ENCODE data around the gene RAD1.
"Not testable (repeated sequence)": the region's sequence is repeated elsewhere in the genome, so short reads cannot be mapped to it uniquely, and the experiment has no call there.

The RAD1 gene

DNA sequence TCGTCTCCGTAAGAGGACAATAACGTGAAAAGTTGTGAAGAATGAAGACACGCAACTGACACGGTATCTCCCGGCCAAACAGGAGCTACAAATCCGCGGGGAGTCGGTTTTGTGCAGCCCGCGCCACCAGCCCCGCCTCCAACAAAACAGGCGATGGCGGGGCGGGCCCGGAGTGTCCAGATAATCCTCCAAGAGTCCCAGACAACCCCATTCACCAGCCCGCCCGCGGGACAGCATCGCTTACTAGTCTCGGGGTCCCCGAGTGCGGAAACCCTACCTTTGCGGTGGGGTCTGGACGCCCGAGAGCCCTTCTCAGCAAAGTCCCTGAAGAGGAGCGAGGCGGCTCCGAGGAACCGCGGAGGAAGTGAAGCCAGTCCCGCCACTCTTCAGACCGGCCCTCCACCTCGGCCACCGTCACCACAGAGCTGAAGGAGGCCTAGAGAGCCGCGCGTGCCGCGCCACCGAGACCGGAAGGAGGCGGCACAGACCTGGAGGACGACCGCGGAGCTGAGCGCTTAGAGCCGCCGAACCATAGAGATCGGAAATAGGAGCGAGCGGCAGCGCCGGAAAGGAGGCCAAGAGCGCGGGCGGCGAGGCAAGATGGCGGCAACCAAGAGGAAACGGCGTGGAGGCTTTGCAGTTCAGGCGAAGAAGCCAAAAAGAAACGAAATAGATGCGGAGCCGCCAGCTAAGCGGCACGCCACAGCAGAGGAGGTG lies at the start of gene RAD1, which contains the start of gene BRIX1:
Gene RAD1, minus strand, starts transcription at position 366 of the 717 bp plus-strand sequence. CDS start 612 bp downstream, outside the sequence.
Gene BRIX1, plus strand, starts transcription at position 573 of the 717 bp plus-strand sequence. Its CDS starts 28 bp downstream, at position 601.
- peak; percentile 94 for DNase-seq

DNA sequence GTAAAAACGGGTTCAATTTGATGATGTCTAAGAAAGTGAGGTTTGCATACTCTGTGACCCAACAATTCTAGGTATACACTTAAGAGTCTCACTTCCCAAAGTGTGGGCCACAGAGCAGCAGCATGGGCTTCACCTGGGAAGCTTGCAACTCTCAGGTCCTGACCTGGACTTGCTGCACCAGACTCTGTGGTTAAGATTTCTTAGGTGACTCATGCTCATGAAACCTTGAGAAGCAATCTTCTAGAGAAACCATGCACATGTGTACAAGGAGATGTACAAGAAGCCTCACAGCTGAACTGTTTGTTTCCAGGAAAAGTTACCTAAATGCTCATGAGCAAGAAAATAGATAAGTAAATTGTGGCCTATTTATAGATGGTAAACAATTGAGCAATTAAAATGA lies 44.0 kb upstream of the RAD1 start:
- DNase-seq, result no peak

DNA sequence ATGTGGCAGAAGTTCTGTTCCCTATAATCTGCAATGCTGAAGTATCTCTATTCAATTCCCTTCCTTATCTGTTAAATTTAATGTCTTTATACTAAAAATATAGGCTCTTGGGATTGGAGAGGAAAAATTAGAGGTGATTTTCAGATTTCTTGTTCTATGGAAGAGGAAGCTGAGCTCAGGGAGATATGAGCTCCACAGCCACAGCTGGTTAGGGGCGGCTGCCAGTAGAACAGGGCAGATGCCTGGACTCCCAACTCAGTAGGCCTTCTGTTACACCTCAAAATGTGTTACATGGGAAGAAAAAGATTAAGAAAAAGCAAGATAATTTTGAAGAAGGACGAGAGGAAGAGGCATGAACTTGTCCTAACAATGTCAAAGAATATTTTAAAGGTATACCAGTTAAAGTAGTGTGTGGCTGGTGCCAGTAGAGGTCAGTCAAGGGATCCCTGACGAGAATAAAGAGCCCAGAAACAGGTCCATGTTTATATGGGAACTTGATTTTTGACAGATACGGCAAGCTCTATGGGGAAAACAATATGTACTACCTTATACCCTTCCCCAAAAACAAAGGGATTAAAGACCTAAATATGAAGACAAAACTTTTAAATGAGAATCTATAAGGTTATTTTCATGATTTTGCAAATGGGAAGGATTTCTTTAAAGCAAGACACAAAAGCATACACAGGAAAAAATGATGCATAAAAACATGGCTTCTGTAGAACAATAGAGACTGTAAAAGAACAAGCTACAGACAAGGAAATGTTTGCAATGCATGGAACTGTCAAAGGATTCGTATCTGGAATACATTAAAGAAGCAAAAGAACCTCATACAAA lies 42.8 kb upstream of the RAD1 start:
- DNase-seq, result no peak

- DNase-seq, result no peak
These were observed 42.0 kb upstream of the RAD1 start for GRCh38 chr5:34957321-34957720.

DNA sequence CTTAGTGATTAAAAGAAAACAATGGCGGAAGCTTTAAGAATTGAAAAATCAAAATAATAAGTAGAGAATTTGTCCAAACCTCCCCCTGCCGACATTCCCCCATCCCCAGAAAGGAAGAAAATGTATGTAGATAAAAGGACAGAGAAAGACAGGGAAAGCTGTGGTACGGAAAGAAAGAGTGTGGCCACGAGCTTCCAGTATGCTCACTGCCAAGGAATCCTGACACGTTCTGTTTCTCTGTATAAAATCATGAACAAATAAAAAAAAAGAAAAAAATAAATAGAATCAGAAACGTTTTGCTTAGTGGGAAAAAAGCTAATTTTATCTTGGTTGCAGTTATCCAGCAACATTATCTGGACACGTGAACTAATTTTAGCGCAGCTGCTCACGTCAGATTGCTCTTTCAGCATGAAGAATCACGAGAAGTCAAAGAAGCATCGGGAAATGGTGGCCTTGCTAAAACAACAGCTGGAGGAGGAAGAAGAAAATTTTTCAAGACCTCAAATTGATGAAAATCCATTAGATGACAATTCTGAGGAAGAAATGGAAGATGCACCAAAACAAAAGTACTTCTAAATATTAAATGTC lies 29.2 kb upstream of the RAD1 start:
- DNase-seq, result no peak

DNA sequence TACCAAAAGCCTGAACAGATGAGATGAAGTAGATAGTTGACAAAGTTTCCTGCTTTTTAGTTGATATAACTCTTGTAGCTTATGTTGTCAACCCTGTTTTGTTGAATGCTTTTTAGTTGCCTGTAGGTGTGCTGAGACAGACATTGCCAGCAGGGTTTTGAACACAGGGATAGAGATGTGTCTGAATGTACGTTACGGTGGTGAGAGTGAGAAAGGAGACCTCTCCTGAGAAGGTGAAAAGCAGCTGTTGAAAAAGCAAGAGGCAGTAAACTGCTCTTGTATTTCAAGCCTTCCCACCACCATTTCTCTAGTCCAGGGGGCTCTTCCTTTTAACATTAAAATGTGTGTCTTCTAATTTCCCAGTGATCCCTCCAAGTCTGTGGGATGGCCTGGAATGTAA lies 28.7 kb upstream of the RAD1 start:
- no peak for DNase-seq

- no peak for DNase-seq
These were observed 26.6 kb upstream of the RAD1 start for GRCh38 chr5:34941936-34942335.

DNA sequence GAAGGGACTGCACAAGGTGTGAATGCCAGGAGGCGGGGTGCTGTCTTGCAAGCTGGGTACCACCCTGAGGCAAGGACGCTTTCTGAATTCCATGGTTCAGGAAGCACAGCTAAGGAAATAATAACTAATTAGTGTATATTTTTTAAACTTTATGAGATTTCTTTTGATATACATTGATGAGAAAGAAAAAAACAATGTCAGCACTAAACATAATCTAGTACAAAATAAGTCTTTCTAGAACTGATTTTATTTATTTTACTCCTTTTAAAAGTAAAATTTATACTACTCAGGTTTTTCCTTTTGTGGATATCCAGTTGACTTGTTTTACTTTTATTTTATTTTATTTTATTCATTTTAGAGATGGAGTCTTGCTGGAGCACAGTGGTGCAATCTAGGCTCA lies 17.6 kb upstream of the RAD1 start:
- no peak for DNase-seq

GRCh38 chr5:34930870-34931269 lies 15.6 kb upstream of the RAD1 start:
- DNase-seq, result no peak

- no peak for DNase-seq
These were observed 15.1 kb upstream of the RAD1 start for GRCh38 chr5:34930462-34930844.

- DNase-seq, result peak; percentile 25
These were observed 14.6 kb upstream of the RAD1 start for GRCh38 chr5:34929720-34930461.

DNA sequence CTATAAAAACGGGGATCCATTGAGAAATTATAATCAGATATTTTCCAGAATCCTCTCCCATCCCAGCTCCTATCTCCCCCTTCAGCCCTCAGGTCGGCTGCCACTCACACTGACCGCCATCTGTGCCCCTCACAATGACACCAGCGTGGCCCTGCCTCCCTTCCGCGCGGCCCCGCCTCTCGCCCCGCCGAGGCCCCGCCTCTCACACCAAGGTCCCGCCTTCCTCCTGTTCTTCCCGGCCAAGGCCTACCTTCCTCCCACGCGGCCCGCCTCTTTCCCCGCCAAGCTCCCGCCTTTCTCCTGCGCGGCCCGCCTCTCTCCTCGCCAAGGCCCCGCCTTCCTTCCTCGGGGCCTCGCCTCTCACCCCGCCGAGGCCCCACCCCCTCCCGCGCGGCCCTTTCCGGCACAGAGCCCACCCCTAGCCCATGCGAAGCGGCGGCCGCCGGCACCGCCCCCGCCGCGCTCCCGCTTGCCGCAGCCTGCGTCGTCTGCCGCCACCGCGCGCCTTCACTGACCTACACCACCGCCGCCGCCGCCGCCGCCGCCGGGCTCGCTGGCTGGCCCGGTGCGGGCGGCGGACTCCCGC lies 13.9 kb upstream of the RAD1 start, which contains the start of gene DNAJC21:
Gene DNAJC21, plus strand, starts transcription at position 426 of the 586 bp plus-strand sequence. CDS start 261 bp downstream, outside the sequence.
- peak; percentile 76 for DNase-seq

DNA sequence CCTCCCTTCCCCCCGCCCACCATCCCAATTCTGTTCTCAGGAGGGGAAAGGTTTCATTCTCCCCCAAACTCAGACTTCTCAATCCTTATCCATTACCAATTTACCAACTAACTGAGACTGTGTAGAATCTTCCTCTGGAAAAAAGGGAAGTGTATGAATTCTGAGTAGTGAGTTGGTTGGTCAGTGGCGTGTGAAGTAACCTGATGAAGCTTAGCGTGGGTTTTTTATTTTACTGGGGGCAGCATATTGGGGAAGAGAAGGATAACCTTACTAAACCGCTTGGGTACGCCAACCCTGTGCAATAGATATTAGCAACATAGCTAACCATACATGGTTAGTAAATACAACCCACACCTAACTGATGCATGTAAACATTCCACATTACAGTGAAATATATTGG lies 13.0 kb upstream of the RAD1 start:
- no peak for DNase-seq

DNA sequence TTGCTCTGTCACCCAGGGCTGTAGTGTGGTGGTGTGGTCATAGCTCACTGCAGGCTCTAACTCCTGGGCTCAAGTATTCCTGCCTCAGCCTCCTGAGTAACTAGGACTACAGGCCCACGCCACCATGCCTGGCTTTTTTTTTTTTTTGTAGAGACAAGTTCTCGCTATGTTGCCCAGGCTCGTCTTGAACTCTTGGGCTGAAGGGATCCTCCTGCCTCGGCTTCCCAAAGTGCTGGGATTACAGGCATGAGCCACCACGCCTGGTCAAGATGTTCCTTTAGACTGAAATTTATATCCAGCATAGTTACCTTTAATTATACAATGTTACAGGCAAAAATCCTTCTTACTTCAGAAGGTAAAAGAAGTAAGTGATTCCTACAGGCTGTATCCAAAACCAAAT lies 12.5 kb upstream of the RAD1 start:
- no peak for DNase-seq

DNA sequence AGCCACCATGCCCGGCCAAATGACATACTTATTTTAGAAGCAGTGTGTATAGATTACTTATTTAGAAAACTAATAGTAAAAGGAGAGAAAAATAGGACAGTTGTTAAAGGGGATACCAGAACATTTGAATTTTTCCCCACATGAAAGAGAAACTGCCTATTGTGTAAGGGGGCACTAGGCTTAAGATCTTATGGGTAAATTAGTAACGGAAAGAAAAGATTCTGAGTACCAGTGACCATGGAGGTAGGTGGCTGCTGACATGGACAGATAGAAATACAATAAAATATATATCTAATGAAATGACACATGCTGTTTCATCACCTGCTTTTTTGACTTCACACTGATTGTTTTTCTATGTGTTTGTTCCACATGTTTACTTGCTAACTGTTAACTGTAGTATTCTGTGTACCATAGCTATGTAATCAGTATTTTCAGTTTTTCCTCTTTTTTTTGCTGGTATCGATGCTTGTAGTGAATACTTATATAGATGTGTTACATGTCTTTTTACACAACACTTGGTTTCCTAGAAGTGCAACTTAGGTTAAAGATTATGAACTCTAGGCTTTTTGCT lies 11.1 kb upstream of the RAD1 start:
- DNase-seq, result no peak

DNA sequence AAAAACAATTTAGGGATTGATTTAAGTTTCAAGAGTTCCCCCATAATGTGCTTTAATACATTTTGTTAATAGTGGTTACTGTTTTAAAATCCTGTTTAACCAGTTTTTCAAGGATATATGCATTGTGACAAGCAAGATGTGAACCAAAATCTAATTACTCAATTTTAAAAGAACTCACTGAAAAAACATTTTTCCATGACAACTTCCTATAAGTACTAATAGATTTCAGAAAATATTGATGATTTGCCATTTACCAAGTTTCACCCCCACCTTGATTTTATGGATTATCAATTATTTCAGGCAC lies 9.1 kb upstream of the RAD1 start:
- no peak for DNase-seq

GRCh38 chr5:34923694-34924461 lies 8.6 kb upstream of the RAD1 start:
- DNase-seq, result peak; percentile 47

GRCh38 chr5:34923256-34923655 lies 8.0 kb upstream of the RAD1 start:
- DNase-seq, result not testable (repeated sequence)

GRCh38 chr5:34919077-34919476 lies 3.8 kb upstream of the RAD1 start:
- no peak for DNase-seq

- DNase-seq, result no peak
These were observed 2.7 kb upstream of the RAD1 start for GRCh38 chr5:34918025-34918424.

GRCh38 chr5:34916518-34916917 lies 1.2 kb upstream of the RAD1 start:
- no peak for DNase-seq

DNA sequence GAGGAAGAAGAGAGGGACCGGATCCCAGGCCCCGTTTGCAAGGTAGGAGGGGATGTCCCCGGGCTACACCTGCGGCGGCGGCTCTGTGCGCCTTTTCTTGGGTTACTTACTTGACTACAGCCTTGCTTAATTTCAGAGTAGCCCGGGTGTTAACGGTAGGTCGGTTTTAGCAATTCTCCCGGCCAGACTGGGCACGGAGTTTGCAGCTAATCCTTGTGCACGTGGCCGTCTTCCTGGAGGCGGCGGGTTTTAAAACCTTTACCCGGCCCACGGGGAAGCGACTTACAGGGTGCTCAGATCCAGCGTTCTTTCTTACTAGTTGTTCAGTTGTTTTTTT lies 520 bp upstream of the RAD1 start:
- DNase-seq, result no peak

Data from SIG-M5 (cell line).